ENCODE results near the gene PTGDS.

DNA sequence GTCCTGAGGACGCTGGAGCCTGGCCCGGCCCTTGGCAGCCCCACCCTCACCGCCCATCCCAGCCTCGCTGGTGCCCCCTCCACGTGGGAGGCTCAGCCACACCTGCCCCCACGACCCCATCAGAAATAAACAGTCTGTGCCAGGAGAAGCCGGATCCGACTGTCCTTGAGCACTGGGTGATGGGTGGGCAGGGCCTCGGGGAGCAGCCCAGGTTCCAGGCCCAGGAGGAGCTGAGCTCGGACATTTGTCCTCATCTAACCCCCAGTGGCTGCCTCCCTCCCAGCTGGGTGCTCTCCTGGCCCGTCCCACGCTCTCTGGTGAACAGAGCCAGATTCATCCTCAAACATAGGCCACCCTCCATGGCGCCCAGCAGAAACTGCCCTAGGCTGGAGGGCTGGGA lies 4.6 kb upstream of the PTGDS start:
- no peak for TF ChIP-seq EZH2 (IDR thresholded peaks at IDR 0.05; ENCODE audit: borderline replicate concordance, low read depth, low read length, severe bottlenecking)
- TF ChIP-seq, protein P1, sequence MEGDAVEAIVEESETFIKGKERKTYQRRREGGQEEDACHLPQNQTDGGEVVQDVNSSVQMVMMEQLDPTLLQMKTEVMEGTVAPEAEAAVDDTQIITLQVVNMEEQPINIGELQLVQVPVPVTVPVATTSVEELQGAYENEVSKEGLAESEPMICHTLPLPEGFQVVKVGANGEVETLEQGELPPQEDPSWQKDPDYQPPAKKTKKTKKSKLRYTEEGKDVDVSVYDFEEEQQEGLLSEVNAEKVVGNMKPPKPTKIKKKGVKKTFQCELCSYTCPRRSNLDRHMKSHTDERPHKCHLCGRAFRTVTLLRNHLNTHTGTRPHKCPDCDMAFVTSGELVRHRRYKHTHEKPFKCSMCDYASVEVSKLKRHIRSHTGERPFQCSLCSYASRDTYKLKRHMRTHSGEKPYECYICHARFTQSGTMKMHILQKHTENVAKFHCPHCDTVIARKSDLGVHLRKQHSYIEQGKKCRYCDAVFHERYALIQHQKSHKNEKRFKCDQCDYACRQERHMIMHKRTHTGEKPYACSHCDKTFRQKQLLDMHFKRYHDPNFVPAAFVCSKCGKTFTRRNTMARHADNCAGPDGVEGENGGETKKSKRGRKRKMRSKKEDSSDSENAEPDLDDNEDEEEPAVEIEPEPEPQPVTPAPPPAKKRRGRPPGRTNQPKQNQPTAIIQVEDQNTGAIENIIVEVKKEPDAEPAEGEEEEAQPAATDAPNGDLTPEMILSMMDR (IDR thresholded peaks at IDR 0.05; ENCODE audit: borderline replicate concordance, extremely low read depth, low read length, poor library complexity, severe bottlenecking), result no peak

All from DND-41 (cell line).